Frontal cortex (tissue), 4 donors: Measurements from ENCODE around the gene ABLIM2. TPM values are rescaled to one million over a fixed set of nuclear protein-coding genes. Genes with fewer than 3 reads are reported as not detected.

Experiments
- DNase-seq, 2 donors: peaks; one replicate each; pipeline ENCODE4 v3.0.0; 2012; ENCODE audit warnings: low spot score in 2 of 2
- FAIRE-seq: peaks from 2 replicates; lab custom pipeline; 2012; peaks lifted over from hg19 to GRCh38; lab: Jason Lieb, UNC
- total RNA-seq: library from RNA; depleted of rRNA; stranded (reverse); fragments of >200 nt; gene quantifications from one replicate; pipeline ENCODE4 v1.2.3, GENCODE V29; 2014
- donor health status: control.
- donor health status: control.
- donor health status: control.

ABLIM2 gene
- total RNA-seq, 1 donor from 2014 or later: 9.4 TPM

DNA sequence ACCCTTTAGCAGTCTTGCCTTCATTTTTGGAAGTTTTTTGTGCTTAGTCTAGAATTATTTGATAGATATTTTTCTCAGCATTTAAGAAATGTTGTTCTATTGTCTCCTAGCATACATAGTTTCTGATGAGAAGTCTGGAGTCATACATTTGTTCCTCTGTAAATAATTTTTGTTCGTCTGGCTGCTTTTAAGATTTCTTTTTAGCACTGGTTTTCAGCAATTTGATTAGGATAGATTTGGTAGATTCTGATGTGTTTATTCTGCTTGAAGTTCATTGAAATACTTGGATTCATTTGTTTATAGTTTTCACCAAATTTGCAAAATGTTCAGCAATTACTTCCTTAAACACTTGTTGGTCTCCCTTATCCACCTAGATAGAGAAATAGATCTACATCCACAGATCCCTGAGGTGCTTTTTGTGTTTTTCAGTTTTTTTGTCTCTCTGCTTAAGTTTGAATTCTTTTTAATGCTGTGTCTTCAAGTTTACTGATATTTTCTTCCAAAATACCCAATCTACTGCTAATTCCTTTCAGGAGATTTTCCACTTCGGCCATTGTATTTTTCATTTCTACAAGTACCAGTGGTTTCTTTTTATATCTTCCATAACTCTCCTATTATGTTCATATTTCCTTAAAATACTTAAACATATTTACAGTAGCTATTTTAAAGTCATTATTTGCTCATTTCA is 64.9 kb downstream of the ABLIM2 start:
- FAIRE-seq (no peak), DNase-seq (no peak)

DNA sequence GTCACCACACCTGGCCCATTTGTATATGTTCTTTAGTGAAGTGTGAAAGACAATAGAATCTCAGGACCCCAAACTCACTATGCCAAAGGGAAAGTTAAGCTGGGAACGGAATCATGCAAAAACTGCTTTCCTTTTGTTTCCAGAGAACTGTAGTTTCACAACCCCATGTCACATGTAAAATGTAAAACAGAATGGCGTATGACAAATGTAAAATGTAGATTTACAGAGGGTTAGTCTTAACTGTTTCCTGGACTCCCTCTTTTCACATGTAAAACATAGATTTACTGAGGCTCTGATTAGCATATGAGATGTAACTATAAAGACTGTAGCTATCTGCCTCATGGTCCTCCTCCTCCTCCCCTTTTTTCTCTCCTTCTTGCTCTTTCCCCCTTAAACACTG is 66.3 kb downstream of the ABLIM2 start:
- DNase-seq (no peak), FAIRE-seq (no peak)

DNA sequence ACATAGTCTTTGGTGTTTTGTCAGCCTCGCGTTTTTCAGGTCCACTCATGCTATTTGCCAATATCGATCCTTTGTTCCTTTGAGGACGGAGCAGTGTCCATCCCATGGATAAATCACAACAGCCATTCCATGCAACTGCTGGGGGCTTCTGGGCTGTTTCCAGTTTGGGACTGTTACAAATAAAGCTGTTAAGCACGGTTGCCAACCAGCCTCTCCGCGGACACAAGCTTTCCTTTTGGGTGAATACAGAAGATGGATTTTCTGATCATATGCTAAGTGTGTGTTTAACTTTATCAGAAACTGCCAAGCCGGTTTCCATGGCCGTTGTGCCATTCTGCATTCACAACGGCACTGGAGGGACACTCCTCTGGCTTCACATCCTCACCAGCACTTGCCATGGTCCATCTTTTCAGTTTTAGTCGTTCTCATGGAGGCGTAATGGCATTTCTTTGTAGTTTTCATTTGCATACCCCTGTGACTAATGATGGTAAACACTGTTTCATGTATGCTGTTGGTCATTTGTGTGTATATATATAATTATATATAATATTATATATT is 67.8 kb downstream of the ABLIM2 start:
- FAIRE-seq: no peak
- no peak for DNase-seq

DNA sequence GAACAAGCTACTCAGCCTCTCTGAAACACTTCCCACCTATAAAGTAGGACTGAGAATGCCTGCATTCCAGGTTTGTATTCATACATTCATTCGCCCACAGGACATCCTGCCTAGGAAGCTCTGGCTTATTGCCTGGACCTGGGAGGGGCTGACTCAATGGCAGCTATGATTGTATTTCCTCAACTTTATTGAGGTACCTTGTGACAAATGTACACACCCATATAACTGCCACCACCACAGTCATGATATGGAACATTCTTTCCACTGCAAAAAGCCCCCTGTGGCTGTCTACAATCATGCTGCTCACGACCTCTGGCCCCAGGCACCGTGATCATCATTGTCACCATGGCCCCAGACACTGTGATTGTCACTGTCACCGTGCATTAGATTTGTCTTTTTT is 68.3 kb downstream of the ABLIM2 start:
- DNase-seq (no peak), FAIRE-seq (no peak)

DNA sequence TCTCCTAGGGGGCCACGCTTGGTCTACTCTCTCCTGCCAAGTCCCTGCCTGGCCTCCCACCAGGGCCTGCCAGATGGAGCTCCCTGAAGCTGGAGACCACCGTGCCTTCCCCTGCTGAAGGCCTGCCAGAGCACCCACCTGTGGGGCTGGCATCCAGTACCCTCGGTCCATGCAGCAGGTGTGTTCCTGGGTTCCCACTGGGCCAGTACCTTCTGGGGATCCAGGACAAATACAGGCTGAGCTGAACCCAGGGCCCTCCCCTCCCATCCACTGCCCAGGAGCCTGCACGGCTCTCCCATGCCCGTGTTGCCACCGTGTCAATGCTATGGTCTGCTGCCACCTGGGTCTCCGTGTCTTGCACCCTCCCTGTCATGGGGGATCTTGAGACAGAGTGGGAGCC is 68.8 kb downstream of the ABLIM2 start:
- DNase-seq (no peak), FAIRE-seq (no peak)

DNA sequence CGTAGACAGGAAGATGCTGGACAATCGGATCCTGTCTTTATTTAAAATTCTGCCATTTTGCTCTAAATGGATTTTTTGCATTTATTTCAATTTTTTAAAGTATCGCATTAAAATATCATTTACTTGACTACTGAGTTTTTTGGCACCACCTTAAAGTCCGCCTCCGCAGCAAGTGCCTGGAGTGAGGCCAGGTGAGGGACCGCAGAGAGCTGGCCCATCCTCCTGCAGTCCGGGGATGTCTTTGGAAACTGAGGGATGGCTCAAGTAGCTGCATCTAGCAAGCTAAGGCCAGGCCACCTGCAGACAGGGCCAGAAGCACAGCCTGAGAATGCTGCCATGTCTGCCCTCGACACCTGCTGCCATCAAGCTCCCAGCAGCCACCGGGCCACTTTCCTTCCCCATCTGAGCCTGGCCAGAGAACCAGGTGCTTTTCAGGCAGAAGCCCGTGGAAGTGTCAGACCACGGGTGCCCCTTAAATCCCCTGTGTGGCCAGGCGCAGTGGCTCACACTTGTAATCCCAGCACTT is 69.6 kb downstream of the ABLIM2 start:
- DNase-seq (no peak), FAIRE-seq (no peak)

DNA sequence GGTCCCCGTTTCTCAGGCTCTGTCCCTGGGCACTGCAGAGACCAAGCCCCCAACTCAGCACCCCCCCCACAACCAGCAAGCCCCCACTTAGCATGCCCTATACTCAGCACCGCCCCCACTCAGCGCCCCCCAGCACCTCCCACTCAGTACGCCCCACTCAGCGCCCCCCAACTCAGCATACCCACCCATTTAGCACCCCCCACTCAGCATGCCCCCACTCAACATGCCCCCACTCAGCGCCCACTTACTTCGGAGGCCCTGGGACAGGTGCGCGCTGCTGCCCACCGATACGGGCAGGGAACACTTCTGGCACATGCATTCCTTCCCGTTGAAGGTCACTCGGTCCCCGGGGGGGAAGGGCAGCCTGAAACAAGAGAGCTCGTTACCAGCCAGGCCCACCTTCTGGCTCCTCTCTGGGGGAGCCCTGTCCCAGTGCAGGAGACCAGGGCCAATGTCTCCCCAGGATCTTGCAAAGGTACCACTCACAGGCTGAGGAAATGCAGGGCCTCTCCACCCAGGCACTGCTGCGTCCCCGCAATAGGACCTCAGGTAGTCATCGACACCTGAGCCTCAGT is 70.6 kb downstream of the ABLIM2 start:
- DNase-seq (no peak), FAIRE-seq (no peak)

DNA sequence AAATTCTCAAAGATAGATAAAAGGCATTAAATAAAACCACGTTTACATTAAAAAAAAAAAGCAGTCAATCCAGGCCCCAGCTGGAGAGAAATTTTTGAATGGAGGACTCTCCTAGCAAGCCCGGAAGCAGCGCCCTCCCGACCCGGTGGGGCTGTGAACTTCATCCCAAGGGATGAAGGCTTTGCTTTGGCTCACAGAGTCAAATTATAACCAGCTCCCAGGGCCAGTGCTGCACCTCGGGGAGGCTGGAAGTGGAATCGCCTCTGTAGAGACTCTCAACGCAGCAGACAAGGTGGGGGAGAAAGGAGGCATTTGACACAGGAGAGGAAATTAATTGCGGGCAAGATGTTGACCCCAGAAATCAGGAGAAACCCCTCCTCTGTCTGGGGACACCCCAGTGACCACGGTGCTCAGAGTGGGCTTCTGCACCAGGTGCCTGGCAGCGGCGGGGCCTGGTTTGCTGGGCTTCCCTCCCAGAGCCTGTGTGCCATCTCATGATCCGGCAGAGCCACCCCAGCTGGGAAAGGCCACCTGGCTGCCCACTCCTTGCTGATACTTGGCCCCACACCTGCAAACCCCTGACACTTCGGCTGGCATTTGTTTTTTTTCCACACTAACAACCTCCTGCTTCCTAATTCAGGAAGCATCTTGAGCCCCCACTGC is 71.7 kb downstream of the ABLIM2 start:
- no peak for FAIRE-seq

DNA sequence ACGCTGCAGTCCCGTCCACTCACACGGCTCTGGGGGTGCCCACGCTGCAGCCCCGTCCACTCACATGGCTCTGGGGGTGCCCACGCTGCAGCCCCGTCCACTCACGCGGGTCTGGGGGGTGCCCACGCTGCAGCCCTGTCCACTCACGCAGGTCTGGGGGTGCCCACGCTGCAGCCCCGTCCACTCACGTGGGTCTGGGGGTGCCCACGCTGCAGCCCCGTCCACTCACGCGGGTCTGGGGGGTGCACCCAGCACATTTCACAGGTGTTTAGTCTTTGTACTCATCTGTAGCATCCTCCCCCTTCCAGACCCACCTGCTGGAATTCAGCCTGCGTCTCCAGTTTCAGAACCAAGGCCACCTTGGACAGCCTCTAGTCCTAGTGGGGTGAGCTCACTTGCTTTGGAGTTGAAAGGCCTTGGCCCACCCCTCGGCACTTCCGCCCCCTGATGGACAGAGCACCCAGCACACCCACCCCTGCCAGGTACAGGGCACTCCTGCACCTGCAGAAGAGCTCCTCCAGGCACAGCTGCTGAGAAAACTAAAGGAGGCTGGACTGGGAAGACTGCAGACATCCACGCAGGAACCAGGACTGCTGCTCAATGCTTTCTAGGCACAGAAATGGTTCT is 73.0 kb downstream of the ABLIM2 start:
- FAIRE-seq: no peak
- DNase-seq: no peak

More for the DNA sequence above, 71.7 kb downstream of the ABLIM2 start:
- no peak for DNase-seq

DNA sequence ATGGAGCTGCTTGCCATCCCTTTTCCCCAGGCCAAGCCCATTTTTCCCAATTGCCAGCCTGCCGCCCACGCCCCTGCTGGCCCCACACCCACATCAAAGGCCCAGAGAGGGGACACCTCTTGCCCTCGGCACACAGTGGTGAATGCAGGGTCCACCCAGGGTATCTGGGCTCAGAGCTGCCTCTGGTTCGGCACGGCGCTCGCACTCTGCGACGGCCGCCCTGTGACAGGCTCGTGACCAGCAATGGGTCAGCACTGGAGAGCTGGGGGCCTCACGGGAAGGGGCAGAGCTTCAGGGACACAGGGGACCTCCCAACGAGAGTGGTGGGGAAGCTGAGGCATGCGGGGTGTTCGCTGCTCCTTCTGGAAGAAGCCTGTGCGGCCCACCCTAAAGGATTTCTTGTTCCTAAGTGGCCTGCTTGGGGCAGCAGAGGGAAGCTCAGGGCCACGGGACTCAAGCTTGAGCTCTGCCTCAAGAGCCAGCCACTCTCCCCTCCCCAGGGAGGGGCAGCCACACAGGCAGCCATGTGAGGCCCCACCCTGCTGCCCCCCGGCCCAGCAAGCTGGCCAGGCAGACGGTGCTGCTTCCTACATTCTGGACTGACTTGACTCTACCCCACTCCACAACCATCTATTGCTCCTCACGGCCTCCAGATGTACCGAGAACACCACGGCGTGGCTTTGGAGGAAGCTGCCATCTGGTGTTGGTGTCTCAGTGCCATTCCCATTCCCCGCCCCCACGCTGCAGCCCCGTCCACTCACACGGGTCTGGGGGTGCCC is 73.7 kb downstream of the ABLIM2 start:
- FAIRE-seq (no peak), DNase-seq (no peak)

DNA sequence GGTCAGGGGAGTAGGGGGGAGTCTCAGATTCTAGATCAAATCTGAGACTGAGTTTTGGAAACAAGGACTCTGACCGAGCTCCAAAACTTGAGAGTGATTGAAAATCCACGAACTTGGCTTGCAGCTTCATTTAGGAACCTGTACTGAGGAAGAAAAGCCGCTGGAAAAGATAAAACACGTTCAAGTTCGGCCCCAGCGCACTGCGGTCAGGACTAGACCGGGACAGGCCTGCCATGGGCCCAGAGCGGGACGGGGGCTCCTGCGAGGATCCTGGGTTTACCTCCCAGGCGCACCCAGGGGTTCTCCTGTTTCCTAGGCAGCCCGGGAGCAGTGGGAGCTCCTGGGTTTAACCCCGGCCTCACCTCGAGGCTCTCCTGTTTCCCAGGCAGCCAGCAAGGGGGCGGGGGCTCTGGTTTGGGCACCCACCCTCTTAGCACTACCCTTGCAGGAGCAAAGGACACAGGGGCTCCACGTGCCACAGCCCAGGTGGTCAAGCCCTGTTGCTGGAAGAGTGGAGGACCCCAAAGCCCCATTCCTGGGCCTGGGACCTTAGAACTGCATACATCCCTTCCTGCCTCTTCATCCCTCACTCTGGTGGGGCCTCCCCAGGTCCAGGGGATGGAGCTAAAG is 74.5 kb downstream of the ABLIM2 start:
- FAIRE-seq (no peak), DNase-seq (no peak)

DNA sequence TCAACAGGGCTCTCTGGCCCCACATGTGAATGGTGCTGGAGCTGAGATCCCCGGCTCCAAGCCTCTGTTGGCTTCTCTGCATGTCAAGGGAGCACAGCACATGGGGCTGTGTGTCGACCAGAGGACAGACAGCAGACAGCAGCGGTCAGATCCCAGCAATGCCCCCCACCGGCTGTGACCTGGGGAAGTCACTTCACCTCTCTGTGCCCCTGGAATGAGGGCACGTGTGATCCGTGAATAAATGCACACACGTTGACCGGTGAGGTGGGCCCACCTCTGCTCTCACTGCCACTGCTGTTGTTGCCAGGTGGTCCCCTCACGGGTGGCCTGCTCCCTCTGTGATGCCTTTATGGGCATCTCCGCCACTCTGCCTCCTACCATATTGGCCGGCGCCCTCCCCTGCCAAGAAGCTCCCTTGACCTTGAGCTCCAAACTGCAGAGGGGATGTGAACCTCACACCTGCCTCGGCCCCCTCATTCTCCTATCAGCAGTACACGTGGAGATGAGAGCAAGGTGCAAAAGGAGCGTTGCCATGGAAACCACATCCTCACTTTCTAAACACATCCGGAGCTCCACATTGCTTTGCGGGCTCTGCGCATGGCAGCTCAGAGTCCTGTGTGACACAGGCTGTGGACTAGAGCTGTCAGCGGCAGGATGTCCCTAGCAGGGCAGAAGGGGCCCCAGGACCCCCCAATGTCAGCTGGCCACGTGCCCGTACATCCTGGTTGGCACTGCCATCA is 75.4 kb downstream of the ABLIM2 start:
- no peak for FAIRE-seq
- no peak for DNase-seq

DNA sequence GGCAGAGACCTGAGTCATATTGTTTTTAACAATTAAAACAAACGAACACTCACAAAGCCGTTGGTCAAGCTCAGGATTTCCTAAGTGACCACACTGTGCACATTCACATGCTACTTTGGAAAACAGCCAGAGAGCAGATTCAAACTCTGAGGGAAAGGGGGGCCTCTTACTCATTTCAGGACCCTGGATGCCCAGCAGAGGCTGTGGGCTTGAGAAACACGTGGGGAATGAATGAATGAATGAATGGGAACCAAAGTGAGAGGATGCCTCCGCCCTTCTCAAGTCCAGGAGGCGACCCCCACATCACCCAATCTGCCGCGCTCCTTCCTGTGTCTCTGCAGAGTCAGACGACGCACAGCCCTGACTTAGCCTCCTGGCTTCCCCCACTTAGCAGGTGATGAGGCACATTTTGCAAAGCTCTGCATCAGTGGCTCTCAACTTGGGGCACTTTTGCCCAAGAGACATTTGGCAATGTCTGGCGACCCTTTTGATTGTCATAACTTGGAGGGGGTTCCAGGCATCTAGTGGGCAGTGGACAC is 76.0 kb downstream of the ABLIM2 start:
- DNase-seq (no peak), FAIRE-seq (no peak)

DNA sequence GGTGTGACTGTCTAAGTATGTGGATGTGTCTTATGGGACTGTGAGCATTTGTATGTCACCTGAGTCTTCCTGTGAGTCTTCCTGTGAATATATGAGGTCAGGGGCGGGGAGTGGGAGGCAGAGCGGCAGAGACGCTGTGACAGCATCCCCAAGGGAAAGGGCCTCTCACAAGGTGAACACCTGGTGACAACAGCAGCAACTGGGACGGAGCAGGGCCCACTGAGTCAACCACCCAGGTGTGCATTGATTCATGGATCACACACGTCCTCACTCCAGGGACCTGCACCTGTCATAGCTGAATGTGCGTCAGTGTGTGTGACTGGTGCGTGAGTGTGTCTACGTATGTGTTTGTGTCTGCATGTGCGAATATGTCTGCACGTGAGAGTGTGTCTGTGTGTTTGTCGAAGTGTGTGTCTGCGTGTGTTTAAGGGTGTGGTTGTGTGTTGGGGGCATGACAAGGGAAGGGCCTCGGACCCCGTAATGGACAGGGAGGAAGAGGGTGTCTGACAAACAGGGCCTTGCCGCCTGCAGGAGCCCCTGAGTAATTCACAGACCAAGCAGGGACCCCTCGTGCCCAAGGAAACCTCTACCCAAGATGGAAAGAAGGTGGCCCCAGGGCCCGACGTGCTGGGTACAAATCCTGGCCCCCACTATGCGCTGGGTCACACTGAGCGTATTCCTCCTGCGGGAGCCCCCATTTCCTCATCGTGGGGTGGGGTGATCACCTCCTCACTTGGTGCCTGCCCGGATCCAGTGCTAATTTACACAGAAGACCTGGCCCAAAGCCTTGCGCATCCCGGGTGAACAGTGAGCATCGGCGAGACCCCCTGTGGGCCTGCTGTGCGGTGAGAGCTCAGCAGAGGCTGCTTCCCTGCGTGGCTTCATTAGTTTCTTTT is 76.7 kb downstream of the ABLIM2 start:
- FAIRE-seq (no peak), DNase-seq (no peak)

DNA sequence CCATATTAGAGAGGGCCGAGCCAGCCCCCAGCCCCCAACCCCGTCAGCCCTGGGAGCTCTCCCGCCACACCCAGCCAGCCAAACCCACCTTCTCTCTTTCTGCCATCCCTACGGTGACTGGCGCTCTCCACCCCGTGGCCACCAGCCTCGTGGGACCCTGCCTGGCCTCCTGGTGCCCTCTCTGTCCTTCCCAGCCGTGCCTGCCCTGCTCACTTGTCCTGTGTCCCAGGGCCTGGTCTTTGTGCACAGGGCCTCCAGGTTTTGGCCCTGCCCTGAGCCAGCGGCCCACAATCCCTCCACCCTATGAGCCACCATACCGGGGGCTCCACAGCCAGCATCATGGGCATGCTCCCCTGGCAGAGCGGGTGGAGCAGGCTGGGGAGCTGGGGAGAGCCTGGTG is 77.4 kb downstream of the ABLIM2 start:
- no peak for DNase-seq
- no peak for FAIRE-seq

DNA sequence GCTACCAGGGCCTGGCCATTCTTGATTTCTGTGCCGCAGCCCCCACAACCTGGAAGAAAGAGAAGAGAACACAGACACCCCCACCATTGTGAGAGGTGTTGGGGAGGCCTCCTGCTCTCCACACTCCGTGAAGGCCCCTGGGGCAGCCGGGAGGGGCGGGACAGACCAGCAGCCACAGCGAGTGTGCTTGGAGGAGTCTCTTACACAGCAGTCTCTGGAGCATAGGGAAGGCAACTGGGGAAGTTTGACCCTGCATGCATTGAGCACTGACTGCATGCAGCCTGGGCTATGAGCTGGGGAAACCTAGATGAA is 77.9 kb downstream of the ABLIM2 start:
- DNase-seq (no peak), FAIRE-seq (no peak)

DNA sequence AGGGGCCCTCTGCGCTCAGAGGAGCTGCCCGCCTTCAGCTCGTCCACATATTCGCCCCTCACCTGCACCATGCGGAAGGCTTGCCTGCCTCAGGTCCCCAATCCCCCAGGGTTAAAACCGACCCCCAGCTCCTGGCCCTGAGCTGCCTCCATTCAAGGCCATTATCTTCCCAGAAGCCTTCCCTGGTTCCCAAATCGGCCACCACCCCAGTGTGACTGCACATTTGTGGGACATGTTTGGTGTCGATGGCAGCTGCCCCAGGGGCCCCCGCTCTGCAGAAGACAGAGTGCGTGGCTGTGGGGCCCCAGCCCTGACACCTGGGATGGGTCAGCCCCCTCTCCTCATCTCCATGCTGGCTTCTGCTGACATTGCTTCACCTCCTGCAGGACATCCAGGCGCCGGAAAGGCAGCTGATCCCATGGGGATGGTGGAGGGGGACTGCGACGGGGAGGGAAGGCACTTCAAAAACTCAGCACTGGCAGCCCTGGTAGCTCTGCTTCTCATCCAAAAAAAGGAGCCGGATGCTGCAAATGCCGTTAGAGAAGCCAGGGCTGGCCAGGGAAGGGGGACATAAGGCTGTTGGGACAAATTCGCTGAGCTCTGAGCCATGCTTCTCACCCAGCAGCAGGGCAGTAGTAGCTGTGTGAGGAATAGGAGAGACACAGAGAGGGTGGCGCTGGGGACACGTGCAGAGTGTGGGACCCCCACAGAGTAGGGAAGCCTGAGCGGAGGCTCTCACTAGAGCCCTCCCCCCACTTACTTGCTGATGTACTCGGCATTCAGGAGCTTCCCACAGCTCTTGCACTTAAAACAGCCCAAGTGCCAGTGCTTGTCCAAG is 78.5 kb downstream of the ABLIM2 start:
- DNase-seq (no peak), FAIRE-seq (no peak)
